ENCODE data around the gene CHD2.
A peak's percentile ranks its signal among the peaks of the same experiment; 100 is the strongest.
"Not testable (repeated sequence)": the region's sequence is repeated elsewhere in the genome, so short reads cannot be mapped to it uniquely, and the experiment has no call there.

The CHD2 gene

DNA sequence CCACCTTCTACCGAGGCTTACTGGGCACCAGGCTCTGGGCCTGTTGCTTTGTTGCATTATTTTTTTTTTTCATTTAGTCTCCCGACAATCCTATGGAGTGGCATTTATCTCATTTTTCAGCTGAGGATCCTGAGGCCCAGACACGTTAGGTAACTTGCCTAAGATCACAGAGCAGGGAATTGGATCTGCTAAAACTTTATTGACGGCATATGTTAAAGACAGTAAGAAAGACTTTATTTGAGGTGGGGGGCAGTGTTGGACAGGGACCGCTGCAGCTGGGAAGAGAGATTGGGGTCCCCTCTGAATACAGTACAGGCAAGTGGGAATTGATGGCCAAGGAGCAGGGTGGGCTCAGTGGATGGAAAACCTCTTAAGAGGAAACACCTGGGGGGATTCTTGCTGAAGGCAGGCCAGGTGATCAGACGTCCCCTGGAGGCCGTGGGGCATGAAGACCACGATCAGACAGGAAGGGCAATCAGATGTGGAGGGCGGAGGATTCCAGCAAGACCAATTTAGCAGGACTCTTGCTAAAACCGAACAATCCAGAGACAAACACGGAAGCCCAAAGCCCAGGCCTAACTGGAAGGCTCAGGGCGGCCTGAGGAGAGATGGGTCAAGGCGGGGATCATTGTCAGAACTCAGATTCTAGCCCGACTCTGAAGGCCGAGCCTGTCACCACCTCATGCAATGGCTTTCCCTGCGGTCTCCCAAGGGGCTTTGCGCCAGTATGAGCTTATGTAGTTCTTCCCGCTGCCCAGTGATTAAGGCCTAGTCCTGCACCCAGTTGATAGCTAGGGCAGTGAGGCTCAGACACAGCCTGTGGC is 135.2 kb downstream of the CHD2 start:
- TF ChIP-seq, protein P1, sequence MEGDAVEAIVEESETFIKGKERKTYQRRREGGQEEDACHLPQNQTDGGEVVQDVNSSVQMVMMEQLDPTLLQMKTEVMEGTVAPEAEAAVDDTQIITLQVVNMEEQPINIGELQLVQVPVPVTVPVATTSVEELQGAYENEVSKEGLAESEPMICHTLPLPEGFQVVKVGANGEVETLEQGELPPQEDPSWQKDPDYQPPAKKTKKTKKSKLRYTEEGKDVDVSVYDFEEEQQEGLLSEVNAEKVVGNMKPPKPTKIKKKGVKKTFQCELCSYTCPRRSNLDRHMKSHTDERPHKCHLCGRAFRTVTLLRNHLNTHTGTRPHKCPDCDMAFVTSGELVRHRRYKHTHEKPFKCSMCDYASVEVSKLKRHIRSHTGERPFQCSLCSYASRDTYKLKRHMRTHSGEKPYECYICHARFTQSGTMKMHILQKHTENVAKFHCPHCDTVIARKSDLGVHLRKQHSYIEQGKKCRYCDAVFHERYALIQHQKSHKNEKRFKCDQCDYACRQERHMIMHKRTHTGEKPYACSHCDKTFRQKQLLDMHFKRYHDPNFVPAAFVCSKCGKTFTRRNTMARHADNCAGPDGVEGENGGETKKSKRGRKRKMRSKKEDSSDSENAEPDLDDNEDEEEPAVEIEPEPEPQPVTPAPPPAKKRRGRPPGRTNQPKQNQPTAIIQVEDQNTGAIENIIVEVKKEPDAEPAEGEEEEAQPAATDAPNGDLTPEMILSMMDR (IDR thresholded peaks at IDR 0.05; ENCODE audit: control insufficient read depth, insufficient read depth, low read depth, low read length, missing control alignments) = no peak
- no peak overlapping the region for H3K4me3 ChIP-seq (ENCODE audit: control insufficient read depth, low read depth, low read length)

DNA sequence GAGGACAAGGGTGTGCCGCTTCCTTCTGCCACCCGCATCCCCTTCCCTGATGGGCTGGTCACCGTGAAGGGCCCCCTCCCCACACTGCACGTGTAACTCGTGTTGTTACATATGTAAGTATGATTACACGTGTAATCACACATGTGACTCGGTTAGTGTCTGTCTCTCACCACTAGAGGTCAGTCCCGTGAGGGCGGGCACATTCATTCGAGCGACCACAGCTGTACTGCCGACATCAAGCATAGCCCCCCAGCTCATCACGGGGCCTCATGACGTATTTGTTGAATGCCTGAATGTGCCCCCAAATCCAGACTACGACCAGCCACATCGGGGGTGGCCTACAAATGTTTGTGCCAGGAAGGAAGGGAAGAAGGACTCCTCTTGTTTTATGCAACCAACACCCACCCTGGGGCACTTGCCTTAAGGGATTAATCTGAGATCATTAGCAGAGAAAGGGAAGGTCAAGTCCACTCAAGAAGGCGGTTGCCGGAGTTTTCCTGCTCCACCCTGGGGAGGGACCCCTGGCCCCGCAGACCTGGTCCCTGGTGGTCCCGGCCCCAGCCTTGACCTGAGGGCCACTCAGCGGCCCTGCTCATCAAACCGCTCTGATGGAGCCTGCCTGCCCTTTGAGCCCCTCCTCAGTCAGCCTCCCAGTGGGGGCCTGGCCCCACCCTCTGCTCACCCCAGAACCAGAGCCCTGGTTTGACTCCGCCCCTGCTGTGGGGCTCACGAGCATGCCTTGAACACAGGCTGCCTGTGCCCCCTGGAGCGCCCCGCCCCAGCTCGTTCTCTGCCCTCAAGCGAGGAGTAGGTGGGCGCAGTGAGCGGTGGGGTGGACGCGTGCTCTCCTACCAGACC is 136.1 kb downstream of the CHD2 start:
- DNase-seq (ENCODE audit: low read depth) = no peak

More for the DNA sequence above, 135.2 kb downstream of the CHD2 start:
- no peak for DNase-seq (ENCODE audit: low read depth)

DNA sequence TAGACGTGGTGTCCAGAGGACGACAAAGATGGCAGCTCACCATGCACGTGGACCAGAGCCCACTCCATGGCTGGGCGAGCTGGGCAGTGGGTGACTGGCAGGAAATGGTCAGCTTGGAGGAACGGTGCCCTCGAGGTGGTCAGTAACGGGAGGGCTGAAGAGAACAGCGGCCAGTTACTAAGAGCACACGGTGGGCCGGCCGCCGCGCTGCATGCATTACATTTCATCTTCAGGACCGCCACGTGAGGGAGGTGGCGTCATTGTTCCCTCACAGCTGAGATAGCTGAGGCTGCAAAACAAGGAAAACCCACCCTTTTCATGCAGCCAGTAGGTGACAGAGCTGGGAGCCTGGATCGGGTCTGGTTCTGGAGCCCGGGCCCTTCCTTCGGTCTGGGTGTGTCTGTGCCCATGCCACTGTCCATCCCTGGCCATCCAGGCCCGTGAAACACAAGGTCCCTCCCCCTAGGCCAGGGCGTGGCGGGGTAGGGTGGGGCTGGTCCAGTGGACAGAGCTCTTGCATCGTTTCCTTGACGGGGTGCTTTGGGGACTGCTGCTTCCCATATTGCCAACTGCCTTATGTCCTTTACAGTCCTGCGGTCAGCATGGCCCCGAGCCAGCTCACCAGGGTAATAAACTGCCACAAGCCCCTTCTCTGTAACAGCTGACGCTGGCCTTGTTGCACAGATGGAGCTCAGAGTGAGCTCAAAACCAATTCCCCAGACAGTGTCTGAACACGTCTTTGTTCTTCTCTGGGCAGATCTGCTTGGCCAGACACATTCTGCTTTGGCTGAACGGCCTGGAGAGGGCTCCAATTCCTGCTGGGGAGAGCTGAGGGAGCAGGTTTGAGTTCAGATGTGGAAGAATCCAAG is 137.1 kb downstream of the CHD2 start:
- TF ChIP-seq, protein P1 (IDR thresholded peaks at IDR 0.05; ENCODE audit: control insufficient read depth, insufficient read depth, low read depth, low read length, missing control alignments) = peak; percentile 42
- DNase-seq (ENCODE audit: low read depth) = no peak
- no peak overlapping the region for H3K4me3 ChIP-seq (ENCODE audit: control insufficient read depth, low read depth, low read length)

More for the DNA sequence above, 136.1 kb downstream of the CHD2 start:
- TF ChIP-seq, protein P1 (IDR thresholded peaks at IDR 0.05; ENCODE audit: control insufficient read depth, insufficient read depth, low read depth, low read length, missing control alignments) = peak; percentile 45
- H3K4me3 ChIP-seq (ENCODE audit: control insufficient read depth, low read depth, low read length) = no peak overlapping the region

DNA sequence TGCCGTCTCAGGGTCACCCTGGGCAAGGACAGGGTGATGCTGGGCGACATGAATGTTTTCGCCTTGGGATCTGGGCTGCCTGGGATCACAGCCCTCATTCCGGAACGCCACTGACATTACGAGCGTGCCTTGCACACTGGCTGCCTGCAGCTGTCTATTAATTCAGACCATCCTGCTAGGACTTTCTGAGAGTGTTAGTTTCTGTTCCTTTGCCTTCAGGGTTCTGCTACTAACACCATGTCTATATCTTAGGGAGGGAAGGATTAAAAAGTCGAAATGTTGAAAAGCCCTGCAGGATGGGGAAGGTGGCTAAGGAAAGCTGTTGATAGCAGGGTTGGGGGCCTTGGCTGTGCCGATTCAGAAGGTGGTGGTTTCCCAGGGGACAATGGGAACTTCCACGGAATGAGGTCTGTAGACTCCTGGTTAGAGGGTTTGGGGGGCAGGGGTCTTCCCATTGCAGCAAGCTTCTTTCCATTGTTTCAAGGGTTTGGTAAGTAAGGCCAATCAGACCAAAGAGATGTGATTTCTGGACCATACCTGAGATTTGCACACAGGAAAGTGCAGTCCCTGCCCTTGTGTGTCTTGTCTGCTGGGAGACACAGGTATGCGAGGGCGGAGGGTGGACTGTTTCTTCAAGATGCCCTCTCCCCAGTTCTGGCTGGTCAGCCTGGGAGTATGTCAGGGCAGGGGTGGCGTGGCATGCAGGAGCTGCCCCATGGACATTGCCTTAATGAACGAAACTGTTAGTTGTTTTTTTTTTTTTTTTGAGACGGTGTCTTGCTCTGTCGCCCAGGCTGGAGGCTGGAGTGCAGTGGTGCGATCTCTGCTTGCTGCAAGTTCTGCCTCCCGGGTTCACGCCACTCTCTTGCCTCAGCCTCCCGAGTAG is 137.9 kb downstream of the CHD2 start:
- DNase-seq (ENCODE audit: low read depth) = no peak
- no peak overlapping the region for H3K4me3 ChIP-seq (ENCODE audit: control insufficient read depth, low read depth, low read length)
- TF ChIP-seq, protein P1 (IDR thresholded peaks at IDR 0.05; ENCODE audit: control insufficient read depth, insufficient read depth, low read depth, low read length, missing control alignments) = no peak

DNA sequence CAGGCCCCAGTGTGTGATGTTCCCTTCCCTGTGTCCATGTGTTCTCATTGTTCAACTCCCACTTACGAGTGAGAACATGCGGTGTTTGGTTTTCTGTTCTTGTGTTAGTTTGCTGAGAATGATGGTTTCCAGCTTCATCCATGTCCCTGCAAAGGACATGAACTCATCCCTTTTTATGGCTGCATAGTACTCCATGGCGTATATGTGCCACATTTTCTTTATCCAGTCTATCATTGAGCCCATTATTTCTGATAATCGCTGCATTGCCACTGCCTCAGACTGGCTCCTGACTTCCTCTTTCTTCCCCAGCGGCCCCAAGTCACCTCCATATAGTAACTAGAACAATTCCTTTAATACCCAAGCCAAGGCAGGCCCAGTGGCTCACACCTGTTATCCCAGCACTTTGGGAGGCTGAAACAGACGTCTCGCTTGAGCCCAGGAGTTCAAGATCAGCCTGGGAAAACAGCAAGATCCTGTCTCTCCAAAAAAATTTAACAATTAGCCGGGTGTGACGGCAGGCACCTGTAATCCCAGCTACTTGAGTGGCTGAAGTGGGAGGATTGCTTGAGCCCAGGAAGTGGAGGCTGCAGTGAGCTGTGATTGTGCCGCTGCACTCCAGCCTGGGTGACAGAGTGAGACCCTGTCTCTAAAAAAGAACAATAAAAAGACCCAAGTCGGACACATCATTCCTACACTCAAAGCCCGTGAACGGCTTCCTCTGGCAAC is 139.6 kb downstream of the CHD2 start:
- not testable (repeated sequence) for DNase-seq (ENCODE audit: low read depth)

More for the DNA sequence above, 139.6 kb downstream of the CHD2 start:
- H3K4me3 ChIP-seq (ENCODE audit: control insufficient read depth, low read depth, low read length) = not testable (repeated sequence)
